OCI-LY7 (cell line): Measurements from ENCODE around the gene COL6A3.

Experiments used
- CTCF ChIP-seq: fragments of 200-600 bp; sonication (generic); conservative IDR thresholded peaks from 2 replicates; pipeline ENCODE4 v1.5.1; 2014; ENCODE audit warnings: mild to moderate bottlenecking, antibody characterized with exemption, low read length, moderate library complexity, mixed read lengths
- EZH2phosphoT487 ChIP-seq: fragments of 200-600 bp; sonication (generic); IDR thresholded peaks from 2 replicates; pipeline ENCODE4 v1.6.1; 2018; ENCODE audit warnings: low read depth, borderline replicate concordance, mild to moderate bottlenecking, mixed run types, antibody characterized with exemption, low read length, moderate library complexity, mixed read lengths

DNA sequence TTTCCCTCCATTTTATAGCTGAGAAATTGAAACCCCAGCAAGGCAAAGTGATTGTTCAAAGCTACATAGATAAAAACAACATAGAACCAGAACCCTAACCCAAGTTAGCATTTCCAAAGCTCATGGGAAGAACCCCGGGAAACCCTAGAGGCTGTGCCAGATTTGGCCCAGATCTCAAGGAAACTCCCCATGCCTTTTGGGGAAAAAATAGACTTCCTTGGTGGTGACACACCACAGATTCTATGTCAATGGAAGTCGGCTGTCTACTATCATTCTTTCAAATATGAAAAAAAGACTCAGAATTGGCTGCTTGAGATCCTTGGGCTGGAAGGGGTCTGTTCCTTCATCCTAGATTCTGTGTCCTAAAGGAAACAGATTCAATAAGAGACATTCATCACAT is 8.4 kb downstream of the COL6A3 start:
- TF ChIP-seq CTCF = no peak
- TF ChIP-seq EZH2phosphoT487 = no peak
